Measurements from ENCODE around the gene TFEC.
"Not testable (repeated sequence)": the region's sequence is repeated elsewhere in the genome, so short reads cannot be mapped to it uniquely, and the experiment has no call there.

TFEC gene

GRCh38 chr7:115929736-115930135 lies 100.8 kb downstream of the TFEC start:
- DNase-seq (ENCODE audit: low spot score) = not testable (repeated sequence)

GRCh38 chr7:115924411-115924810 lies 106.2 kb downstream of the TFEC start:
- DNase-seq (ENCODE audit: low spot score) = no peak

DNA sequence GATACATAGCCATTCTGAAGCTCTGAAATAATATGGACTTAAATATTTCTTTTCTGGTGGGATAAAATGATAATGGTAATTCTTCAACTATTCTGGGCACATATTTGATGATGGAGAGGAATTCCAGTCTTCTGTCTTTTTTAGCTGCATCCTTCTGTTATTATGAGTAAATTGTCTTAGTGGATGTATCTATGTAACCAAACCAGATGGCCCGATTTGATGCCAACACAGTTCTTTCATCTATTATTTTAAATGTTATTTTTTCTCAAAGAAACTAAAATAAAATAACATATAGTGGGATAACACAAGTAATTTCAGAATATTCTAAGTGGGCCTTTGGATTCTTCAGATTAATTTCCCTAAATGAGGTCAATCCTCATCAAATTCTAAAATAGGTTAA lies 110.2 kb downstream of the TFEC start:
- no peak for DNase-seq (ENCODE audit: low spot score)

DNA sequence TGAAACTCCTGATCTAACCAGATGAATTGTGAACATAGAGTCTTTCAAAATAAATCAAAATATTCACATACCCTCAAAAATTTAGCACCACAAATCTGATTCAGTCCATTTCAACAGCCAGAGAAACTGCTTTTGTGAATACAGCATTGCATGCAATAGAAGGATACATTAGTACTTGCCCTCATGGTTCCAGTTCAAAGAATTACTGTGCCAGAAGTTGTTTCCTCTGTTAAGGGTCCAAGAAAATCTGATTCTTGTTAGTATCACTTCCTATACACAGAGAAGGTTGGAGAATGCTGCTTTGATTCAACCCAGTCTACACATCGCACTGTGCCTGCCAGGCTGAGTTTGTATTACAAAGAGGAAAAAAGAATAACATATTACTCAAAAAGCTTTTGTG lies 115.6 kb downstream of the TFEC start:
- no peak for DNase-seq (ENCODE audit: low spot score)

DNA sequence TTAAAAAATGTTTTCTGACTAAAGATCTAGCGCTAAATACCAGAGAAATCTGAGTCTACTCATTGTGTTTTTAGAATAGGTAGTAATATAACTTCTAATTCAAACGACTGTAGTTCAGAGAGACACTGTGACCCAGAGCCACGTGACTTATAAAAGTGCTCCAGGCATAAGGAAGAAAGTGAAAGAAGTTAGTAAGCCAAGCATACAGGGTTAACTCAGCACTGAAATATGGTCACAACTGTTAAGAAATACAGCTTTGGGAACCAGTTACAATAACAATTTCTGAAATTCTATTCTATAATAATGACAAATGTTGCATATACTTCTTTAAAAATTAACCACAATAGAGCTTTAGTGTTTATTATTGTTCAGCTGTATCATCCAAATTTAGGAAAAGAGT lies 119.1 kb downstream of the TFEC start:
- DNase-seq (ENCODE audit: low spot score) = no peak

- DNase-seq (ENCODE audit: low spot score) = peak; percentile 54
These were observed 119.9 kb downstream of the TFEC start for GRCh38 chr7:115910541-115911164.

- no peak for DNase-seq (ENCODE audit: low spot score)
These were observed 123.8 kb downstream of the TFEC start for GRCh38 chr7:115906731-115907130.

DNA sequence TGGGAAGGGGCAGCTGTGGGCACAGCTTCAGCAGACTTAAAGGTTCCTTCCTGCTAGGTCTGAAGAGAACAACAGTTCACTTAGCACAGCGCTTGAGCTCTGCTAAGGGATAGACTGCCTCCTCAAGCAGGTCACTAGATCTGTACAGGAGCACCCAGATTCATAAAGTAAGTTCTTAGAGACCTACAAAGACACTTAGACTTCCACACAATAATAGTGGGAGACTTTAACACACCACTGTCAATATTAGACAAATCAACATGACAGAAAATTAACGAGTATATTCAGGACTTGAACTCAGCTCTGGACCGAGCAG lies 140.9 kb downstream of the TFEC start:
- DNase-seq (ENCODE audit: low spot score) = no peak

GRCh38 chr7:115888981-115889668 lies 141.4 kb downstream of the TFEC start:
- DNase-seq (ENCODE audit: low spot score) = no peak

DNA sequence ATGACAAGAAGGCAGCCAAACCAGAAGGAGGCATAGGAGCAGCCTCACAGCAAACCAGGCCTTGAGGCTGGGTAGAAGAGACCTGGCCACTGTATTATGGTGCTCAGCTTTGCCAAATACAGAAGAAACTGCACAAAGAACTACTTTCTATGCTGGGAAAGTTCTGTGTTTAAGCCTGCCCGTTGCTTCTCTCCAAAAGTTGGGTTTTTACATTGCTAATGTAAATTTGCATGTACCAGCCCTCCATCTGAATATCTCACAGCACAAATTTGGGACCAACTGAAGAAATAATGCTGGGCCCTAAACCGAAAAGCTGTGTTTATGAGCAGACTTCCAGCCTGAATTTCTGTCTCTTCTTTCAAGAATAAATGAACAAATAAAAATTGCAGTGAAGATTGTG lies 145.0 kb downstream of the TFEC start:
- no peak for DNase-seq (ENCODE audit: low spot score)
